HCT116 (cell line): Measurements from ENCODE around the gene POR. TPM values are rescaled to one million over a fixed set of nuclear protein-coding genes. Genes with fewer than 3 reads are reported as not detected.

Experiments used
- ATAC-seq: fragments of 200-7000 bp; cut with Tn5 transposase; 2 replicates; pipeline ENCODE4 v1.9.1; 2020; ENCODE audit warnings: mild to moderate bottlenecking, moderate library complexity
- BruUV-seq: library from RNA; stranded (reverse); fragments of 400-500 nt; replicated peaks from 2 replicates; lab custom pipeline; 2021; lab: Mats Ljungman, UMichigan
- CTCF ChIA-PET: fragments of 300-600 bp; sonication (Branson Sonifier 250); formaldehyde crosslinking; loops from one replicate; lab custom pipeline; 2021; ENCODE audit warnings: antibody characterized with exemption; lab: Charles Lee
- POLR2A ChIA-PET: fragments of 300-600, 350-600 bp; sonication (Branson Sonifier 250); formaldehyde crosslinking; loops from one replicate; lab custom pipeline; 2021; ENCODE audit warnings: antibody characterized with exemption; lab: Charles Lee
- RAD21 ChIA-PET, 2 experiments: fragments of 300-600 bp; sonication (Branson Sonifier 250); formaldehyde crosslinking; loops; one replicate each; lab custom pipeline; 2023; ENCODE audit warnings: low total read pairs in 2 of 2; ENCODE audit not compliant: uncharacterized antibody in 2 of 2, unreplicated experiment in 2 of 2, low non-redundant PET in 1 of 2; lab: Charles Lee
- DNase-seq: peaks from one replicate; pipeline ENCODE4 v3.0.0-alpha.2; 2010; ENCODE audit warnings: low read depth, low spot score
- H2AFZ ChIP-seq: fragments of 200-600 bp; shearing (Covaris generic), sonication (generic); 2 replicates; pipeline ENCODE4 v1.6.1; 2017; ENCODE audit warnings: low read depth, mixed run types, mixed read lengths, antibody characterized with exemption, low read length; ENCODE audit not compliant: poor library complexity, severe bottlenecking
- H3K27ac ChIP-seq: 2 replicates; pipeline ENCODE4 v1.5.1; 2012; ENCODE audit warnings: low read depth, low read length
- H3K27me3 ChIP-seq: fragments of 200-600 bp; sonication (generic); 2 replicates; pipeline ENCODE4 v1.6.1; 2016; ENCODE audit warnings: mixed run types, low read length, mixed read lengths; ENCODE audit not compliant: insufficient read depth
- H3K36me3 ChIP-seq, 2 experiments: fragments of 200-500 bp in 1 of 2; fragments of 200-600 bp in 1 of 2; sonication (Bioruptor generic) in 1 of 2; sonication (generic) in 1 of 2; 2 replicates each; pipeline versions ENCODE4 v1.5.1 to v1.6.1; 2014 to 2016; ENCODE audit warnings: low read length in 2 of 2, inconsistent platforms in 1 of 2, mixed read lengths in 1 of 2, mixed run types in 1 of 2; ENCODE audit not compliant: insufficient read depth in 2 of 2, control insufficient read depth in 1 of 2
- H3K4me1 ChIP-seq, 2 experiments: fragments of 200-600 bp in 1 of 2; sonication (generic) in 1 of 2; 2 replicates each; pipeline versions ENCODE4 v1.5.1 to v1.6.1; 2012 to 2017; ENCODE audit warnings: low read length in 2 of 2, inconsistent platforms in 1 of 2, mild to moderate bottlenecking in 1 of 2, mixed read lengths in 1 of 2, mixed run types in 1 of 2, moderate library complexity in 1 of 2; ENCODE audit not compliant: insufficient read depth in 2 of 2, control insufficient read depth in 1 of 2
- H3K4me2 ChIP-seq: fragments of 200-600 bp; sonication (generic); 2 replicates; pipeline ENCODE4 v1.6.1; 2017; ENCODE audit warnings: mixed run types, low read length, mixed read lengths
- H3K4me3 ChIP-seq, 2 experiments: fragments of 200-600 bp in 1 of 2; sonication (generic) in 1 of 2; replicated peaks in 1 of 2; 2 replicates each; pipeline ENCODE4 v1.5.1; 2011 to 2016; ENCODE audit warnings: low read length in 2 of 2, control low read depth in 1 of 2, low read depth in 1 of 2, mild to moderate bottlenecking in 1 of 2, mixed read lengths in 1 of 2, mixed run types in 1 of 2
- H3K79me2 ChIP-seq: fragments of 200-600 bp; sonication (generic); 2 replicates; pipeline ENCODE4 v1.6.1; 2017; ENCODE audit warnings: mild to moderate bottlenecking, mixed run types, low read length, moderate library complexity, mixed read lengths; ENCODE audit not compliant: insufficient read depth
- H3K9ac ChIP-seq: fragments of 200-600 bp; sonication (generic); 2 replicates; pipeline ENCODE4 v1.6.1; 2016; ENCODE audit warnings: low read length, mixed read lengths
- H3K9me2 ChIP-seq: fragments of 200-600 bp; sonication (generic), shearing (Covaris generic); 2 replicates; pipeline ENCODE4 v1.6.1; 2017; ENCODE audit warnings: mixed run types, mild to moderate bottlenecking, moderate library complexity; ENCODE audit not compliant: insufficient read depth
- H3K9me3 ChIP-seq, 2 experiments: fragments of 200-500 bp in 1 of 2; fragments of 200-600 bp in 1 of 2; sonication (Bioruptor generic) in 1 of 2; sonication (generic) in 1 of 2; 2 replicates each; pipeline ENCODE4 v1.6.1; 2014 to 2017; ENCODE audit warnings: low read length in 2 of 2, mixed read lengths in 2 of 2, inconsistent platforms in 1 of 2, low read depth in 1 of 2, mild to moderate bottlenecking in 1 of 2, mixed run types in 1 of 2, moderate library complexity in 1 of 2; ENCODE audit not compliant: control insufficient read depth in 1 of 2, insufficient read depth in 1 of 2
- H4K20me1 ChIP-seq: fragments of 200-600 bp; sonication (generic), shearing (Covaris generic); 2 replicates; pipeline ENCODE4 v1.6.1; 2017; ENCODE audit warnings: mixed run types, mild to moderate bottlenecking, moderate library complexity; ENCODE audit not compliant: insufficient read depth
- CEBPB ChIP-seq: IDR thresholded peaks from 2 replicates; pipeline ENCODE4 v1.6.1; 2012; ENCODE audit warnings: low read depth
- EGR1 ChIP-seq: IDR thresholded peaks from 2 replicates; pipeline ENCODE4 v1.6.1; 2012; ENCODE audit warnings: low read depth
- EZH2 ChIP-seq: fragments of 200-600 bp; sonication (generic); IDR thresholded peaks from 2 replicates; pipeline ENCODE4 v1.6.1; 2017; ENCODE audit warnings: antibody characterized with exemption, mixed run types
- FOSL1 ChIP-seq: IDR thresholded peaks from 2 replicates; pipeline ENCODE4 v1.6.1; 2012; ENCODE audit warnings: low read depth
- JUND ChIP-seq: IDR thresholded peaks from 2 replicates; pipeline ENCODE4 v1.6.1; 2012
- MAX ChIP-seq: IDR thresholded peaks from 2 replicates; pipeline ENCODE4 v1.6.1; 2012
- POLR2A ChIP-seq: IDR thresholded peaks from 2 replicates; pipeline ENCODE4 v1.7.0; 2011; ENCODE audit warnings: borderline replicate concordance; ENCODE audit not compliant: insufficient read depth, insufficient read length; ENCODE audit errors: extremely low read depth
- POLR2AphosphoS5 ChIP-seq: IDR thresholded peaks from 2 replicates; pipeline ENCODE4 v1.6.1; 2011; ENCODE audit warnings: mild to moderate bottlenecking, low read depth, low read length, moderate library complexity
- SP1 ChIP-seq: IDR thresholded peaks from 2 replicates; pipeline ENCODE4 v1.6.1; 2012; ENCODE audit warnings: low read depth
- TCF7L2 ChIP-seq: IDR thresholded peaks from 2 replicates; pipeline ENCODE4 v1.7.0; 2011; ENCODE audit warnings: borderline replicate concordance, inconsistent platforms; ENCODE audit not compliant: insufficient read depth, insufficient read length; ENCODE audit errors: extremely low read depth
- YY1 ChIP-seq: IDR thresholded peaks from 2 replicates; pipeline ENCODE4 v1.6.1; 2011; ENCODE audit warnings: low read length, low read depth, moderate library complexity, mild to moderate bottlenecking; ENCODE audit not compliant: insufficient replicate concordance; ENCODE audit errors: extremely low read depth
- ZBTB33 ChIP-seq: IDR thresholded peaks from 2 replicates; pipeline ENCODE4 v1.6.1; 2011; ENCODE audit warnings: mild to moderate bottlenecking, low read length, moderate library complexity; ENCODE audit not compliant: insufficient replicate concordance; ENCODE audit errors: extremely low read depth
- ZNF274 ChIP-seq: fragments of 200-500 bp; sonication (Bioruptor generic); IDR thresholded peaks from 2 replicates; pipeline ENCODE4 v1.6.1; 2014; ENCODE audit warnings: mild to moderate bottlenecking, low read depth, low read length, inconsistent platforms
- intact Hi-C: fragments of 100-400 bp; cut with micrococcal nuclease; formaldehyde crosslinking; loops from 2 replicates; pipeline ENCODE4 v1.10.0; 2022
- total RNA-seq: library from RNA; stranded (reverse); gene quantifications from one replicate; pipeline ENCODE4 v1.2.1, GENCODE V29; 2021; ENCODE audit not compliant: unreplicated experiment

The POR gene
- total RNA-seq, 1 experiment from 2014 or later: 120 TPM

GRCh38 chr7:75868153-75868552 is 46.8 kb upstream of the POR start:
- intact Hi-C loops: no loop called here
- CTCF ChIA-PET: interaction anchor here (0.7 to 4.8 kb wide), 3 partner anchors 16 to 339 kb away, joined by 3 to 26 read pairs (median 4); no protein-coding TSS in a partner anchor

GRCh38 chr7:75869776-75870379 is 45.1 kb upstream of the POR start:
- no peak for DNase-seq
- peak overlapping the region; percentile 33; the same call in 1 of the 2 replicates for H3K4me2 ChIP-seq
- peaks cover 0 to 17% of the 10 kb centered on the region in 2 experiments; a peak in 3 of 4 replicates for H3K4me1 ChIP-seq
- RAD21 ChIA-PET: no interaction called here
- no peaks in the 10 kb centered on the region for H3K9me3 ChIP-seq
- no peak overlapping the region for H3K27ac ChIP-seq
- CTCF ChIA-PET: interaction anchor here (1.5 to 4.8 kb wide), 2 partner anchors 148 to 150 kb away, joined by 3 to 26 read pairs; no protein-coding TSS in a partner anchor
- no peak overlapping the region for H3K9ac ChIP-seq
- ATAC-seq: no peak
- H3K27me3 ChIP-seq: no peaks in the 10 kb centered on the region
- no peaks in the 10 kb centered on the region for H4K20me1 ChIP-seq
- POLR2A ChIA-PET: interaction anchor here (0.6 to 1.9 kb wide), 2 partner anchors 46 to 188 kb away, joined by 3 to 4 read pairs; no protein-coding TSS in a partner anchor
- no peaks in the 10 kb centered on the region for H3K36me3 ChIP-seq
- no peak overlapping the region for H2AFZ ChIP-seq
- H3K79me2 ChIP-seq: no peaks in the 10 kb centered on the region
- intact Hi-C loops: no loop called here
- no TSS peak for BruUV-seq
- H3K4me3 ChIP-seq: no peak overlapping the region
- H3K9me2 ChIP-seq: no peaks in the 10 kb centered on the region
- TF ChIP-seq EGR1 (no peak), JUND (no peak), POLR2AphosphoS5 (no peak), ZBTB33 (no peak), SP1 (no peak), FOSL1 (no peak), YY1 (no peak), POLR2A (no peak), TCF7L2 (no peak), EZH2 (no peak), CEBPB (no peak), ZNF274 (no peak), MAX (no peak)

More at GRCh38 chr7:75868153-75868552, 46.8 kb upstream of the POR start:
- TF ChIP-seq JUND: no peak
- TF ChIP-seq TCF7L2: no peak
- no peak for TF ChIP-seq SP1
- no peak for TF ChIP-seq YY1
- no peak for TF ChIP-seq ZNF274
- no peak for TF ChIP-seq MAX
- Histone ChIP-seq H3K27ac (no peak overlapping the region), H3K79me2 (no peaks in the 10 kb centered on the region), H2AFZ (no peak overlapping the region), H3K9ac (no peak overlapping the region), H3K4me2 (no peak overlapping the region), H4K20me1 (no peaks in the 10 kb centered on the region), H3K36me3 (no peaks in the 10 kb centered on the region), H3K4me1 (peaks cover 0 to 17% of the 10 kb centered on the region in 2 experiments; a peak in 3 of 4 replicates), H3K27me3 (no peaks in the 10 kb centered on the region), H3K9me2 (no peaks in the 10 kb centered on the region), H3K4me3 (no peak overlapping the region), H3K9me3 (no peaks in the 10 kb centered on the region)
- no TSS peak for BruUV-seq
- POLR2A ChIA-PET: no interaction called here
- no peak for ATAC-seq
- no peak for DNase-seq
- RAD21 ChIA-PET: no interaction called here
